GM18909 (cell line): ENCODE measurements around the gene IFNG.
"Not testable (repeated sequence)": the region's sequence is repeated elsewhere in the genome, so short reads cannot be mapped to it uniquely, and the experiment has no call there.

Experiments used
- ATAC-seq: cut with Tn5 transposase; IDR thresholded peaks from one replicate; pipeline ENCODE4 v1.9.1; 2021; ENCODE audit warnings: mild to moderate bottlenecking; ENCODE audit not compliant: unreplicated experiment, poor library complexity

Gene IFNG

DNA sequence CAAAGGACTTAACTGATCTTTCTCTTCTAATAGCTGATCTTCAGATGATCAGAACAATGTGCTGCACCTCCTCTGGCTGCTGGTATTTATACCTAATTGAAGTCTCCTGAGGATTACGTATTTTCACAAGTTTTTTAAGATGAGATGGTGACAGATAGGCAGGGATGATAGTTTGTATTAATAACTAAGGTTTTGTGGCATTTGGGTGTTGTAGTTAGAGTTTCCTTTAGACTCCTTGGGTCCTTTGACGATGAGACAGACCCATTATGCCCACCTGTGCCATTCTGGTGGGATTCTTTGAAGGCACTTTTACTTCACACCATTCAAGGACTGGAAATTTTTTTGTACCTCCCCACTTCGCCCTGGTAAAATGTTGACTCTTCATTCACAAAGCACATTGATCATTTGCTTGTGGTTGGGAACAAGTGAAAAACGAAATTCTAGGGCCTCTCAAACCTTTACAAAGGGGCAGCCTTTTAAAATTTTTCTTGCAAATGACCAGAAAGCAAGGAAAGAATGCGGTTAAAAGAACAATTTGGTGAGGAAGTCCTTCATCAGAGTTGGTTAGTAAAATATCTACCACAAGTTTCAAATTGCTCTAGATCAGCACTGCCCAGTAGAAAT, at the start of gene IFNG:
Gene IFNG, minus strand, starts transcription at position 60 of the 624 bp plus-strand sequence. CDS start 125 bp downstream, outside the sequence.
- peak; percentile 63 for ATAC-seq

DNA sequence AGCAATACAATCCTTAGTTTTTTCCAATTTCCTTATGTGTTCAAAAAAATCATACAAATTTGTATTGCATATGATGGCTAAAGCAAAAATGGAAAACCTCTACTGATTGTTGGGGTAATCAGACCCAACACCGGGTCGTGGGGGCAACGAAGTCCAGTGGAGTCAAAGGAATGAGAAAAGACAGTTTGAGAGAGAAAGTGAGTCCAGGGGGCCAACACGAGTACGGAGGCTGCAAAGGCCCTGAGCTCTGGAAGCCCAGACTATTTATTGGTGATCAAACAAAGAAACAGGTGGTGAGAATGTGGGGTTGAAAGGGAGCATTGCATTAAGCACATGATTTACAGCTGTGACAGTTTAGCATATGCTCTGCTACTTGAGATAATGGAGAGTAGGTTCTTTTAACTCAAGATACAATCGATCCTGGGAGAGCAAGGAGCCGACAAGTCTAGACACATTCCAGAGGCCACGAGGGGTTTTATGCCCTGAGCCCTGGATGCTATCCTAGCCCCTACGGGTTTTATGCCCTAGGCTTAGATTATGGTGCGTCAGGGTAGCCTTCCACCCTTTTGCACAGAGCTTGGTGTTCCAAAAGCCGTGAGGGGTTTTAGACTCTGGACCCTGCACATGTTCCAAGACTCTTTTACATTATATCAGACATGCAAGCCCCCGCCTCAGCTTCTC, 49.6 kb upstream of the IFNG start:
- not testable (repeated sequence) for ATAC-seq

DNA sequence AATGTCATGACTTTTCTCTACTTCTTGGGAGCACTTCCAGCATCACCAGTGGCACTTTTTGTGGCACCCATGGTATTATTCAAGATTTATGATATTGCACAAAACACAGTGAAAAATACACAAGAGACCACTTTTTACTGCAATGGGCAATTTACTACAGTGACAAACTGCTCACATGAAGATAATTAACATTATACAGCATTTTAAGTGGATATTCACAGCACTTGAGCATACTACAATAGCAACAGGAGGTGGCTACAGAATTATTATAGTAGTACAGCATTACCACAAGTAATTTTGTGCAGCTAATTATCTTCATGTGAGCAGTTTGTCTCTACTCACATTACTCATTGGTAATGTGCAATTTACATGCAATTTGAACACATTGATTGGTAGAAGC, 47.7 kb upstream of the IFNG start:
- no peak for ATAC-seq

DNA sequence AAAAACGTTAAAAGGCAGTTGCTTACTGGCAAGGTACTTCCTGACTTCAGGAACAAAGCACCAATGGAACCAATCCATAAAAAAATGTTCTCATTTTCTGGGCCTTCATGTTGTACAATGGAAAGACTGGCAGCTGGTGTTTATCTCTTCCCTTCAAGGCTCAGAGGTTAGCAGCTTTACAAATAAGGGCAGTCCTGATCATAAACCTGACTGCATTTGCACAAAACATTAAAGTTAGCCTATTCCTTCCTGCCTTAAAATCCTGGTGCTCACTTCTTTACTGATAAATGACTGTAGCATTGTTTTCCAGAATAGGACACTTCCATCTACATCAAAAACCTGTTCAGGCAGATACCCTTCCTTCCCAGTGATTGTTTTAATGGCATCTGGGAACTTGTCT, 46.9 kb upstream of the IFNG start:
- ATAC-seq, result no peak

DNA sequence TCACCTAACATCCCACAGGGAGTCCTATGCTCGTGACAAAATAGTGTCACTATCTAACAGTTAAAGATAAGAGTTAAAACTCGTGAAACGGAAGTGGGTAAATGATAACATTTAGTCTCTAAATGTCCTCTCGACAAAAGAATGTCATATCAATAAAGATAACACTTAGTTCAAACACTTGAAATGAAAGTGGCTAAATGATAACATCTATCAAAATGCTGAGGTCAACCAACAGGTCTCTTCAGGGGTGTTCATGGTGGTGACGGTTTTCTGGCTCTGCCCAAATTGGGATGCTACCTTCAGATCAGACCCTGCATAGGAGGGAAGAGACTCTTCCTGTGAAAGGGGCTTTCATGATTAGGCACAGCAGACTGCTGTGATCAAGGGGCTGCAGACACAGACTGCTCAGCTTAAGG, 43.9 kb upstream of the IFNG start:
- ATAC-seq, result no peak

DNA sequence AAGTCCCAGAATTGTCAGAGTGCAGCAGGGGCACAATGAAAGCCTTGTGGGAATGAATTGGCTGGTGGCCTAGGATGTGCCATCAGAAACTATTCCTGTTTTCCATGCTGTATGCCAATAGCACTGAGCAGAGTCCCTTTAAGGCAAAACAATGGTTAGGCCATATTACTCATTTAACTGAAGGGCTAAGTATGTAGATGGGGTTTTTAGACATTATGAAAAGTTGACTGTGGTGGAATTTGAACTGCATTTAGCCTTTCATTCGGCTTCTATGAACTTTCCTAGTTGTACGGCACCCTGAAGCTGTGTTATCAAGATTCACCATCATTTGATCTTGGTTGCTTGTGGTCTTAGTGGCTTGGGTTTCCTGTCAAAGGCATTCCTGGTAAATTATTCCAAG, 41.3 kb upstream of the IFNG start:
- ATAC-seq, result no peak

DNA sequence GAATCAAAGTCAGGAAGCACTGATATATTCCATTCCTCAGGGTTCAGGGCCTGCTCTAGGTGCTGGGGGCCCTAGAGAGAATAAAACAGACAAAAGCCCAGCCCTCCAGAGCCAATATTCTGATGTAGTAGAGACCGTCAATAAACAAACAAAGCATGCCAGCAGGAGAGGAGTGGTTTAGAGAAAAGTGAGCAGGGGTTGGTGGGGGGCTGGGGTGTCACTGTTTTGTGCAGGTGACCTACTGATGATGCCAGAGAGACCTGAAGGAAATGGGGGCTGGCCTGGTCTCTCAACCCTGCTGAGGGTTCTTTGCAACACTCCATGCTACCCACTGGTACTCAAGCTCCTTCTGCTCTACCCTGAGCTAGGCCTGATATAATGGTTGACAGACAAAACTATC, 39.6 kb upstream of the IFNG start:
- no peak for ATAC-seq

DNA sequence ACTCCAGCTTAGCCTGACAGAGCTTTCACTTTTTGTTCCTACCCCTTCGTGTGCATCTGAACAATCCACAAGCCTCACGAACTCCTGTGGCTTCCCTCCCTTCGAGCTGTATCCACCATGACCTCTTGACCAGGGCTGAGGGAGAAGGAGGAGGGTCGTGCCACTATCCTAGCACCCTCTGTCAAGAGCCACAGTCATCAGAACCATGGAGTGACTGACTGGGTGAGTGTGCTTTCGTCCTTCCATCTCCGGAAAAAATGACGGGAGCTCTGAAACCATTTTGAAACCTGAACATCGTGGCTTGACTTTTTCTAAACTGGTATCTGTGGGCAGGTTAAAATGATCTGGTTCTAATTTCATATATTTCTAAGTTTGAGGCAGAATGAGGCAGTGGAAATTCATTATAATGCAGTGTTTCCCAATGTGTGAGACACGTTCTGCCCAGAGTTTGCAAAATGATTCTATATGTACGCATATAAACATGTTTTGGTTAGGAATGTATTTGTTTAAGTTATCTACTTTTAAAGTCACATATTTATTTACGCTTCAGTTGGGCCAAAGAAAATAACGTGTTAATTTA, 39.1 kb upstream of the IFNG start:
- no peak for ATAC-seq

DNA sequence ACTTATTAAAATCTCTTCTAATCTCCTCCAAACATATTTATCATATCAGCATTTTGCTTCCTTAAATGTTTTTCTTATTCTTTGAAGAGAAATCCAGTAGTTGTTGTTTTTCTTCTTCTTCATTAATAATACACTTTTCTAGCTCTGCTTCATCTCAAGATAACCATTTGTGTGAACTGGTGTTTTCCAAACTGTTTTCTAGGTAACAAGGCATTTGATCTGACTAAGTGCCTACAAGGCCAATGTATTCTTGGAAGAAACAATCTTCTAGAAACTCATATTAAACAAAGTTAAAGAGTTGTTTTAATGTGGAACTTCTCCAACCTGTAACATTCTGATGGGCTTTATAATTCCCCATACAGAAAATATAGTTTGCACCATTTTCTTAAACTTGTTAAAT, 30.8 kb upstream of the IFNG start:
- ATAC-seq, result no peak

DNA sequence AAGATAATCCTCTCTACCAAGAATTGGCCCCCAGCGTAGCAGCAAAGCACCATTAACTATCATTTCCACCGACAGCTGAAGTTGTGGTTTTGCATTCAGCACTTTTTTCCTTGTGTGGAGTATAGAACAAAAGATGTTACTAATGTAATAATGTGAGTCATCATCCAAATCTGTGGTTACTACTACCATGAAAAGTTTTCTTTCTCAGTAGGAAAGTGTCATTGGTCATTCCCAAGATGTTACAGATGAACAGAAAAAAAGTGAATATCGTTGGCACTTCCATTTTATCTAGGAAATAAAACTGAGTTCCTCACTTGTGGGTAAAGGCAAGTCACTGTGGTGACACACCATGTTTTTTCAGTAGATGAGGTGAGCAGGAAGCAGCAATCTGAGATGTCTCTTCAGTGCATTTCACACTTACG, 30.3 kb upstream of the IFNG start:
- no peak for ATAC-seq

DNA sequence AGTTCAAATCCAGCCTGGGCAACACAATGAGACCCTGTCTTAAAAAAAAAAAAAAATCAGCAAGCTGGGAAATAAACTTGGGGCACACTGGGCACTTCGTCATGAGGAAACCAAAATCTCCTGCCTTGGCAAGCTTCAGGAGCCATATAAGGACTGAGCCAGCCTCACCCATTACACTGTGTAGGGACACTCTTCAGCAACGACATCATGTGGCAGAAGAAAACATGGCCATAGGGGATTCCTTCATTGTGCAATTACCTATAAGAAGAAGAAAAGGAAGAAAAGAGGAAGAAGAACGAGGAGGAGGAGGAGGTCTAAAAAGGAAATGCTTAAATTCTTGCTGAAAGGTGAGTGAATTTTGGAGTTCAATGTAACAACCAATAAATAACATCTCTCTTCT, 26.1 kb upstream of the IFNG start:
- ATAC-seq, result no peak

DNA sequence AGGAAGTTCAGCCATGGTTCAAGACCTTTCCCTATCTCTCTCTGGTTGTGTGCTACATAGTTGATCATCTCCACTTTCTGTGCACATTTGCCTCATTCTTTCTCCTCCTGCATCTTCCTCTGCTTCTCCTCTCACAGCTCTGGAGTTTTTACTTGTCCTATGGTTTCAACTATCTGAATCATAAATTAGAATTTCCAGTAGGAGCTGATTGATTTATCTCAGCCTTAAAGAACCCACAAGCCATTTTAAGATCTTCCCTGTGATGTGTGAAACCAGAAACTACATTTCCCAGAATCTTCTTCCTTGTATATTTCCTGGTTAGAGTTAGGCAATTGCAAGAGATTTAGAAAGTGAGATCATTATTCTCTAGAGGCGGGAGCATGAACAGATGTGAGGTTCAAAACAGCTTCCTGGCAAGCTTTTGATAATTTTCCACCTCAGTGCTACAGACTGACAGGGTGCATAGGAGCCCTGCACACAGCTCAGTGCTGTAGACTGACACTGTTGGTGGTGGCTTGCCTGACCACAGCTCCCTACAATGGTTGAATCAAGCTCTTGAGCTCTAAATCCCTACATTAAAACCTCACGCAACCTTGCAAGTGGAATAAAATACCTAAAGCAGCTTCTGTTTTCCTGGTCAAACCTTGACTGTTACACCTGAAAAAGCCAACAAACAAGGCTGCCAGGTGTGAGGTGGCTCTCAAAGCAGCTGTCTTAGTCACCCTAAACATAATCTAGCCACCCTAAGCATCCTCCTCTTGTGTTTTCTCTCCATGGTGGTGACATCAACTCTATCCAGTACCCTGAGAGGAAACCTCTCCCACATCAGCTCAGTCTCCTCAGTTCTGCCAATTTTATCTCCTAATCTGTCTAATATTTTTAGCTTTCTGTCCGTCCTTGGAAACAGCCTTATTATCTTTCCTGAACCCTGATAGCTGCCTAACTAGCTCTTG, 21.5 kb upstream of the IFNG start:
- ATAC-seq, result peak; percentile 90

DNA sequence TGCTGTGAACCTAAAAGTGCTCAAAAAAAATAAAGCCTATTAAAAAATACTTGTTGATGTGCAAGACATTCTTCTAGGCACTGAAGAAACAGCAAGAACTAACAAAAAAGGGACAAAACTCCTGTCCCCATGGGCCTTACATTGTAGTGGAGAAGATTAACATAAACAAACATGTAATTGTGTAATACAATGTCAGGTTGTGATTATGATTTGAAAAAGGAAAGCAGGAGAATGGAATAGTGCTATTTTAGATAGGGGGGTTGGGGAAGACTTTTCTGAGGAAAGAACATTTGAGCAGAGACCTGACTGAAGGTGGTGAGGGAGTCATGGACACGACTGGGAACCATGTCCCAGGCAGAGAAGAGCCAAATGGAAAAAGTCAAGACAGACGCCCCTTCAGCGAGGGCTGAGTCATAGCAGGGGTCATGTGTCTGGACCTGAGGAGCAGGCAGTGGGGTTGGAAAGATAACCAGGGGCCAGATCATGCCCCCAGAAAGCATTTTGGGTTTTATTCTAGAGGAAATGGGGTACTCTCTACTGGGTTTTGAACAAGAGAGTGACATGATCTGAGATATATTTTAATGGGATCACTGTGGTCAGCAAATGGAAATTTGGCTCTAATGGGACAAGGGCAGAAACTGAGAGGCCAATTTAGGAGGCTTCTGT, 19.4 kb upstream of the IFNG start:
- ATAC-seq, result no peak

DNA sequence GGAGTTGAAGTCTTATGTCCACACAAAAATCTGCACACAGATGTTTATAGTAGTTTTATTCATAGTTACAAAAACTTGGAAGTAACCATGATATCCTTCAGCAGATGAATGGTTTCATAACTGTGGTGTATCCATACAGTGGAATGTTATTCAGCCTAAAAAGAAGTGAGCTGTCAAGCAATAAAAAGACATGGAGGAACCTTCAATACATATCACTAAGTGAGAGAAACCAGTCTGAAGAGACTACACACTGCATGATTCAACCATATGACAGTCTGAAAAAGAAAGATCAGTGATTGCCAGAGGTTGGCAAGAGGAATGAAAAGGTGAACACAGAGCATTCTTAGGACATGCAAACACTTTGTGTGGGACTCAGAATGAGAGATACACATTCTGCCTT, 18.6 kb upstream of the IFNG start:
- ATAC-seq, result no peak

DNA sequence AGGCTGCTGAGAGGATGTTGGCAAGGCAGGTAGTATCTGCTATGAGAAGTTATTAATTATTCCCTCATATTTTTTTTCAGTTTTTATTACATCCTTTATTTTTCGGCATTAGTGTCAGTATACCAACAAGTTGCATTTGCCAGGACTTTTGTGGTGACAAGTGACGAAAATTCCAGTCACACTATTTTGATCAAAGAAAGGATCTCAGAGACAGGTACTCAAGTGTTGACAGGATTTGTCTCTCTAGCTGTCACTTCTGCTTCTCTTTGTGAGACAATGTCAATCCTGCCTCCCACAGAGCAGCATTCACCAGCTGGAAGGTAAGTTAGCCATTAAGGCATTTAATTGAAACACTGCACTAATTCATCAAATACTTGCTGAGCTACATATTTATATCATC, 18.0 kb upstream of the IFNG start:
- ATAC-seq, result no peak

DNA sequence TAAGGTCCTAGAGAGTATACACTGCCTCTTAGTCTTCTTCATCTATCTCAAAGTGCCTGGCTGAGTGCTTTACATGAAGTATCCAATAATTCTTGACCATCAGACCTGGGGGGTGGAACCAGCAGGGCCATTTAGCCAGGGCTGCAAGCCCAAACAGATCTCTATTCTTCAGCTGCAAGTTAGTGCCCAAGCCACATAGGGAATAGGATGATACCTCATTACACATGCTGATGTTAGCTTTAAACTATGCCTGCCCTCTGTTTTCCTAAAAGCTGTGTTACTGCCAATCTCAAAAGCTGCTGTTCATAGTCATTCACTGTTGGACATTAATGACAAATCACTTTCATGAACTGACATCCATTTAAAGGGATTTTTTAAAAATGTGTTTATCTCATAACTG, 16.7 kb upstream of the IFNG start:
- ATAC-seq, result no peak

DNA sequence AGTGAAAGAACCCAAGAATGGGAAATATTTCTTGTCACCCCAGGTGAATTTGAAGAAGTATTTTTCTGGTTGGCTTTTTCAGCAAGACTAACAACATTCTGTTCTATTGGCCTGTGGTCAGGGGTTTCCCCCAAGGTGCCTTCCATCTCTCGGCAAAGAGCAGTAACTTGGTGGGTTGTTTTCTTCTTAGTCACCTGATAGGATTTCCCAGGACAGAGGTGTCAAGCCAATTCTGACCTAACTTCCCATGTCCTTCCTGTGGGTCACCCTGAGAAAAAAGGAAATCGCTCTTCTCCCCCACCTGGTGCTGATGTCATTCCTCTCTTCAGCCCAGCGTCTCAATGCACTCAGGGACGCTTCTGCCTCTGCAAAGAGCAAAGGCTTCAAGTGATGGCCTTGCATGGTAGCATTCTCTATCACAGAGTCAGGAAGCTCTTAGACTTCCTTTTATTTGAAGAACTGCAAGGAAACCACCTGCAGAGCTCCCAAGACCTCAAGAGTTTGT, 16.1 kb upstream of the IFNG start:
- peak; percentile 95 for ATAC-seq

DNA sequence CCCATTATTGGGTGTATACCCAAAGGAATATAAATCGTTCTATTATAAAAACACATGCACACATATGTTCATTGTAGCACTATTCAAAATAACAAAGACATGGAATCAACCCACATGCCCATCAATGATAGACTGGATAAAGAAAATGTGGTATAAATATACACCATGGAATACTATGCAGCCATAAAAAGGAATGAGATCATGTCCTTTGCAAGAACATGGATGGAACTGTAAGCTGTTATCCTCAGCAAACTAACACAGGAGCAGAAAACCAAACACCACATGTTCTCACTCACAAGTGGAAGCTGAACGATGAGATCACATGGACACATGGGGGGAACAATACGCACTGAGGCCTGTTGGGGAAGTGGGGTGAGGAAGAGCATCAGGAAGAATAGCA, 15.2 kb upstream of the IFNG start:
- not testable (repeated sequence) for ATAC-seq

DNA sequence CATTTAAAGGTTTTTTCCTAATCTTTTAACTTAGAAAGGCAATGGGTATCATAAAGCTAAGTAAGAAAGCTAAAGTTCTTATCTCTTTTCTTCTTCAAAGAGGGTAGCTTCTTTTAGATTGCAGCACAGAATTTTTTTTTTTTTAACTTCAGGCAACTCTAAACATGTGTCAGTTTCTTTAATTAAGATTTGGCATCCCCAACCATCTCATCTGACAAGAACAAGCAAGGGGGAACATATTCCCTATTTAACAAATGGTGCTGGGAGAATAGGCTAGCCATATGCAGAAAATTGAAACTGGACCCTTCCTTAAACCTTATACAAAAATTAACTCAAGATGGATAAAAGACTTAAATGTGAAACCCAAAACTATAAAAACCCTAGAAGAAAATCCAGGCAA, 14.3 kb upstream of the IFNG start:
- ATAC-seq, result no peak

DNA sequence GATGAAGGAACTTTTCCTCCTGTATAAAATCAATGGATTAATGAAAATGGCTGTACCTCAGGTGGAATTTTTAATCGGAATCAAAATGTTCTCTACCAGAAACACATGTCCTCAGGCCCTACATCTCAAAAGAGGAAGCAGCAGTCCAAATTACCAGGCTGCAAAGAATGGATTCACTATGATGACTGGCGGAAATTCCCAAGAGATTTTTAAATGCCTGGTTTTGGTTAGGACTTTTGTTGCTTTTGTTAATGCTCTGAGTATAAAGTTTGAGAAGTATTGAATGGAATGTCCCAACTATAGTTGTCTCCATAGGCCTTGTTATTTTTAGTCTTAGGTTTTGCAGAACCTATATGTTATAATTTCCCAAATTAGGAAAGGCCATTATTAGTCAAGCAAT, 11.2 kb upstream of the IFNG start:
- ATAC-seq, result no peak
